T-cell (primary cell): ENCODE results near the gene NUDT22. TPM values are rescaled to one million over a fixed set of nuclear protein-coding genes. Genes with fewer than 3 reads are reported as not detected.

Experiments
- ATAC-seq, 4 experiments: fragments of 200-7000 bp in 3 of 4; fragments of 150-1000 bp in 1 of 4; cut with Tn5 transposase; replicated peaks in 1 of 4; 1 replicate in 3 of 4; 2 replicates in 1 of 4; pipeline ENCODE4 v1.10.0; 2021; ENCODE audit warnings: moderate library complexity in 3 of 4, mild to moderate bottlenecking in 2 of 4, moderate number of reproducible peaks in 1 of 4
- CTCF ChIA-PET, 2 donors: fragments of 300-600 bp; sonication (Branson Sonifier 250); formaldehyde crosslinking; loops; one replicate each; lab custom pipeline; 2022; ENCODE audit warnings: antibody characterized with exemption in 2 of 2; lab: Charles Lee
- POLR2A ChIA-PET, 2 donors: fragments of 300-600 bp; sonication (Branson Sonifier 250); formaldehyde crosslinking; loops; one replicate each; lab custom pipeline; 2022; ENCODE audit warnings: antibody characterized with exemption in 2 of 2; lab: Charles Lee
- DNase-seq, 35 experiments: peaks; one replicate each; pipeline versions ENCODE4 v3.0.0 to v3.0.0-alpha.2; 2013 to 2023
- H3K27ac ChIP-seq: one replicate; pipeline ENCODE4 v1.5.1; 2013; ENCODE audit warnings: low read length
- H3K27me3 ChIP-seq, 2 experiments: replicated peaks in 1 of 2; 1 replicate in 1 of 2; 2 replicates in 1 of 2; pipeline versions ENCODE4 v1.6.1 to v1.7.0; 2013; ENCODE audit warnings: low read length in 1 of 2, mixed read lengths in 1 of 2; ENCODE audit not compliant: control insufficient read depth in 2 of 2, insufficient read depth in 2 of 2; ENCODE audit errors: extremely low read depth in 1 of 2
- H3K36me3 ChIP-seq, 2 donors: 1 replicate in 1 of 2; 2 replicates in 1 of 2; pipeline versions ENCODE4 v1.6.1 to v1.7.0; 2013; ENCODE audit warnings: low read length in 1 of 2; ENCODE audit not compliant: control insufficient read depth in 2 of 2, insufficient read depth in 1 of 2; ENCODE audit errors: extremely low read depth in 1 of 2
- H3K4me1 ChIP-seq, 2 experiments: 1 replicate in 1 of 2; 2 replicates in 1 of 2; pipeline versions ENCODE4 v1.6.1 to v1.7.0; 2013; ENCODE audit warnings: low read length in 2 of 2, mixed read lengths in 1 of 2; ENCODE audit not compliant: insufficient read depth in 2 of 2, control insufficient read depth in 1 of 2; ENCODE audit errors: extremely low read depth in 1 of 2
- H3K4me3 ChIP-seq, 2 donors: 1 replicate in 1 of 2; 2 replicates in 1 of 2; pipeline versions ENCODE4 v1.5.1 to v1.7.0; 2013; ENCODE audit warnings: mild to moderate bottlenecking in 2 of 2, low read length in 1 of 2, moderate library complexity in 1 of 2; ENCODE audit not compliant: control insufficient read depth in 1 of 2; ENCODE audit errors: extremely low read depth in 1 of 2
- H3K9me3 ChIP-seq: 2 replicates; pipeline ENCODE4 v1.7.0; 2013
- H3K27ac Mint-ChIP-seq, 2 donors: one replicate each; pipeline ENCODE4 v1.8.0; 2020 to 2021; ENCODE audit warnings: mild to moderate bottlenecking in 2 of 2, mixed read lengths in 2 of 2
- H3K27me3 Mint-ChIP-seq, 2 donors: one replicate each; pipeline ENCODE4 v1.8.0; 2021 to 2022; ENCODE audit warnings: mixed read lengths in 2 of 2
- H3K36me3 Mint-ChIP-seq: one replicate; pipeline ENCODE4 v1.8.0; 2021; ENCODE audit warnings: mixed read lengths
- H3K4me1 Mint-ChIP-seq, 3 donors: one replicate each; pipeline ENCODE4 v1.8.0; 2020 to 2022; ENCODE audit warnings: mixed read lengths in 3 of 3, mild to moderate bottlenecking in 1 of 3
- H3K4me3 Mint-ChIP-seq, 3 donors: one replicate each; pipeline ENCODE4 v1.8.0; 2020 to 2022; ENCODE audit warnings: mild to moderate bottlenecking in 3 of 3, mixed read lengths in 3 of 3, moderate library complexity in 3 of 3
- H3K9me3 Mint-ChIP-seq, 3 donors: one replicate each; pipeline ENCODE4 v1.8.0; 2020 to 2022; ENCODE audit warnings: mixed read lengths in 3 of 3
- WGBS: methylation state at CpG from one replicate; pipeline ENCODE4 v1.1.5; 2013; ENCODE audit warnings: missing lambda C conversion rate; ENCODE audit not compliant: insufficient coverage; 5-methylcytosine and 5-hydroxymethylcytosine counted together
- total RNA-seq, 35 experiments: library from RNA in 6 of 35; stranded (reverse) in 6 of 35; fragments of 120-200 nt in 1 of 35; gene quantifications; one replicate each; pipeline versions ENCODE4 v1.2.1 to v1.2.4 and lab custom pipeline; 2013 to 2026

The NUDT22 gene
- total RNA-seq, 5 donors from 2014 or later (not counting 1 experiment from before 2014, with no cell fraction given), result 49.7 to 108 (median 97.5) TPM

- POLR2A ChIA-PET, result no interaction called here
- Histone ChIP-seq H3K9me3 (no peaks in the 10 kb centered on the region), H3K4me3 (no peak overlapping the region), H3K36me3 (peaks cover under 1 to 7% of the 10 kb centered on the region in 2 donors), H3K4me1 (peaks cover 11 to 61% of the 10 kb centered on the region in 2 experiments), H3K27ac (no peak overlapping the region), H3K27me3 (peaks cover 0 to 17% of the 10 kb centered on the region in 2 experiments)
- H3K27ac Mint-ChIP-seq, result no peak overlapping the region
- CTCF ChIA-PET, result no interaction called here
- no peaks in the 10 kb centered on the region for H3K36me3 Mint-ChIP-seq
- 87% methylated on average over 7 of the region's 7 CpGs for WGBS
- ATAC-seq (no peak), DNase-seq (no peak)
- peaks cover 30 to 39% (median 31%) of the 10 kb centered on the region in 3 donors for H3K4me1 Mint-ChIP-seq
- H3K27me3 Mint-ChIP-seq, result no peaks in the 10 kb centered on the region
- peak overlapping the region in 2 of 3 donors; percentile 76 to 89 for H3K4me3 Mint-ChIP-seq
- H3K9me3 Mint-ChIP-seq, result no peaks in the 10 kb centered on the region
These were observed 22.5 kb downstream of the NUDT22 start for GRCh38 chr11:64248578-64248977.

- peak overlapping the region in 2 of 3 donors; percentile 21 to 39 for H3K4me3 Mint-ChIP-seq
- H3K9me3 Mint-ChIP-seq, result no peaks in the 10 kb centered on the region
- ChIA-PET CTCF (interaction anchor here in 1 of 2 donors (0.6 to 2.0 kb wide), 2 partner anchors 34 to 55 kb away, joined by 5 to 7 read pairs; no protein-coding TSS in a partner anchor), POLR2A (no interaction called here)
- no peaks in the 10 kb centered on the region for H3K27me3 Mint-ChIP-seq
- H3K27me3 ChIP-seq, result peaks cover 0 to 17% of the 10 kb centered on the region in 2 experiments
- H3K4me1 Mint-ChIP-seq, result peaks cover 25 to 34% (median 28%) of the 10 kb centered on the region in 3 donors
- no peak overlapping the region for H3K27ac ChIP-seq
- DNase-seq (no peak), ATAC-seq (no peak)
- H3K4me1 ChIP-seq, result peaks cover 11 to 61% of the 10 kb centered on the region in 2 experiments
- H3K27ac Mint-ChIP-seq, result no peak overlapping the region
- H3K4me3 ChIP-seq, result no peak overlapping the region
- H3K9me3 ChIP-seq, result no peaks in the 10 kb centered on the region
- WGBS, result 89% methylated on average over 3 of the region's 4 CpGs
- no peaks in the 10 kb centered on the region for H3K36me3 Mint-ChIP-seq
- H3K36me3 ChIP-seq, result peaks cover 0 to 3% of the 10 kb centered on the region in 2 donors
These were observed 23.0 kb downstream of the NUDT22 start for GRCh38 chr11:64249038-64249437.

- Mint-ChIP-seq H3K36me3 (no peaks in the 10 kb centered on the region), H3K27me3 (no peaks in the 10 kb centered on the region), H3K27ac (no peak overlapping the region), H3K9me3 (no peaks in the 10 kb centered on the region), H3K4me1 (peaks cover 25 to 31% (median 28%) of the 10 kb centered on the region in 3 donors), H3K4me3 (peak overlapping the region; percentile 39 to 52 (median 43))
- peaks cover 11 to 57% of the 10 kb centered on the region in 2 experiments for H3K4me1 ChIP-seq
- no peak overlapping the region for H3K4me3 ChIP-seq
- H3K9me3 ChIP-seq, result no peaks in the 10 kb centered on the region
- peaks cover 0 to 17% of the 10 kb centered on the region in 2 experiments for H3K27me3 ChIP-seq
- WGBS, result 97% methylated on average over 2 of the region's 8 CpGs
- H3K27ac ChIP-seq, result no peak overlapping the region
- no peak for DNase-seq
- ATAC-seq, result no peak
- no peaks in the 10 kb centered on the region for H3K36me3 ChIP-seq
- ChIA-PET POLR2A (no interaction called here), CTCF (interaction anchor here in 1 of 2 donors (0.6 to 2.0 kb wide), 3 partner anchors 33 to 55 kb away, joined by 4 to 7 read pairs (median 5); no protein-coding TSS in a partner anchor)
These were observed 23.7 kb downstream of the NUDT22 start for GRCh38 chr11:64249563-64250414.

- no peaks in the 10 kb centered on the region for H3K36me3 Mint-ChIP-seq
- no peak overlapping the region for H3K27ac Mint-ChIP-seq
- no peak for DNase-seq
- Histone ChIP-seq H3K27ac (no peak overlapping the region), H3K9me3 (no peaks in the 10 kb centered on the region), H3K4me3 (peak overlapping the region; percentile 39 to 55), H3K27me3 (peaks cover 0 to 17% of the 10 kb centered on the region in 2 experiments), H3K4me1 (peaks cover 8 to 50% of the 10 kb centered on the region in 2 experiments), H3K36me3 (no peaks in the 10 kb centered on the region)
- 7% methylated on average over 9 of the region's 13 CpGs for WGBS
- CTCF ChIA-PET, result interaction anchor here in 1 of 2 donors (0.9 to 2.0 kb wide), 3 partner anchors 51 to 54 kb away, joined by 4 to 7 read pairs (median 6); no protein-coding TSS in a partner anchor
- POLR2A ChIA-PET, result no interaction called here
- no peak for ATAC-seq
- no peaks in the 10 kb centered on the region for H3K27me3 Mint-ChIP-seq
- peak overlapping the region; percentile 78 to 89 (median 83) for H3K4me3 Mint-ChIP-seq
- H3K4me1 Mint-ChIP-seq, result peaks cover 24 to 27% (median 24%) of the 10 kb centered on the region in 3 donors
- no peaks in the 10 kb centered on the region for H3K9me3 Mint-ChIP-seq
These were observed 24.4 kb downstream of the NUDT22 start for GRCh38 chr11:64250415-64251015.

GRCh38 chr11:64251016-64251752 is 25.1 kb downstream of the NUDT22 start, which contains the start of gene PLCB3:
Gene PLCB3 (plus strand): TSS chr11:64251530. CDS start chr11:64251650, 120 bp downstream.
- 0% methylated on average over 59 of the region's 75 CpGs for WGBS
- peaks cover 0 to 2% of the 10 kb centered on the region in 2 donors for H3K36me3 ChIP-seq
- H3K9me3 ChIP-seq, result no peaks in the 10 kb centered on the region
- ATAC-seq, result peak; percentile 59 to 73 (median 62)
- DNase-seq, result peak in 26 of 35 experiments; percentile 27 to 75 (median 52)
- Mint-ChIP-seq H3K9me3 (no peaks in the 10 kb centered on the region), H3K27ac (peak within 1 kb of the TSS; percentile 39 to 48), H3K27me3 (no peaks in the 10 kb centered on the region), H3K4me1 (peaks cover 18 to 24% (median 20%) of the 10 kb centered on the region in 3 donors), H3K4me3 (peak within 1 kb of the TSS; percentile 79 to 89 (median 83)), H3K36me3 (no peaks in the 10 kb centered on the region)
- POLR2A ChIA-PET, result no interaction called here
- peaks cover 0 to 17% of the 10 kb centered on the region in 2 experiments for H3K27me3 ChIP-seq
- peaks cover 8 to 43% of the 10 kb centered on the region in 2 experiments for H3K4me1 ChIP-seq
- CTCF ChIA-PET, result interaction anchor here (0.6 to 2.0 kb wide), 4 partner anchors 47 to 53 kb away, joined by 4 to 7 read pairs (median 6); no protein-coding TSS in a partner anchor
- H3K27ac ChIP-seq, result no peak within 1 kb of the TSS
- peak within 1 kb of the TSS; percentile 70 to 81 for H3K4me3 ChIP-seq
